Vagina (tissue), 2 donors: ENCODE measurements around the gene CDC45.

Experiments used
- CTCF ChIP-seq, 3 experiments: fragments of 450-650 bp in 2 of 3; fragments of 200-600 bp in 1 of 3; sonication (generic) in 1 of 3; IDR thresholded peaks; one replicate each; pipeline ENCODE4 v1.5.1; 2017 to 2019; ENCODE audit warnings: antibody characterized with exemption in 3 of 3, mild to moderate bottlenecking in 2 of 3, moderate library complexity in 2 of 3
- POLR2A ChIP-seq, 2 donors: fragments of 450-650 bp; IDR thresholded peaks; one replicate each; pipeline ENCODE4 v1.6.1; 2017; ENCODE audit warnings: antibody characterized with exemption in 2 of 2, mild to moderate bottlenecking in 2 of 2, moderate library complexity in 2 of 2
- POLR2AphosphoS5 ChIP-seq, 2 donors: sonication (generic); formaldehyde crosslinking; IDR thresholded peaks; one replicate each; pipeline ENCODE4 v1.9.0; 2017; ENCODE audit warnings: antibody characterized with exemption in 2 of 2, mild to moderate bottlenecking in 2 of 2, low read depth in 1 of 2; ENCODE audit not compliant: insufficient read depth in 1 of 2

DNA sequence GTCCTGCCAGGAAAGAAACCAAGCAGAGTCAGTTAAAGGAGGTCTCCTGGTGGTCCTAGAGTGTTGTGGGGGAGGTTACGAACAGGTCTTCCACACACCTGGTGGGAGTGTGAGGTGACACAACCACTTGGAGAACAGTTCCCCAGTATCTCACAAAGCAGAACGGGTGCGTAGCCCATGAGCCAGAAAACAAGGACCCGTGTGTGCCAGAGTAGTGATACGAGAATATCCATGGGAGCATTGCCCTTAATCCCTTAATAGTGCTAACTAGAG lies 66.2 kb downstream of the CDC45 start:
- TF ChIP-seq CTCF (IDR thresholded peaks at IDR 0.05), result no peak
- no peak for TF ChIP-seq POLR2AphosphoS5 (IDR thresholded peaks at IDR 0.05; ENCODE audit: insufficient read depth in 1 of 2, low read depth in 1 of 2)
- no peak for TF ChIP-seq POLR2A (IDR thresholded peaks at IDR 0.05)
